Stimulated activated CD4-positive, alpha-beta T cell treated with anti-CD3 and anti-CD28 coated beads, Interleukin-4, amount 100 ng/mL, for 4 hours (primary cell): Measurements from ENCODE around the gene AKAP9.
"Not testable (repeated sequence)": the region's sequence is repeated elsewhere in the genome, so short reads cannot be mapped to it uniquely, and the experiment has no call there.

ENCODE experiments used
- DNase-seq, 2 experiments: peaks; one replicate each; pipeline ENCODE4 v3.0.0-alpha.2; 2020

AKAP9 gene

DNA sequence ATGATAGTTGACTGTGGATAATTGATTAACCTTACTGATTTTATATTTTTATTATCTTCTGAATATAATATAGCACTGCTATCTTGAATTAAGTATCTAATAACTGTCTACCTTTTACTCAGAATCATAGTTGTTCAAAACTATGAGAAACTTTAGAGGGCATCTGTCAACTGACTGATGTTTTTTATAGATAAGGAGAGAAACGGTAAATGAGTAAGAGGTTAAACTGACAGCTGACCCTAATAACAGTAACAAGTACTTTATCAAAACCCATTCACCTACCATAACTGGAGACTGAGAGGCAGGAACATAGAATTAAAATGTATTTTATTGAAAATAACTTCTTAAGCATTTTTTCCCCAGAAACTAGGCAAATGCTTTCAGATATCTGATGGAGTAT is 131.5 kb downstream of the AKAP9 start:
- no peak for DNase-seq

DNA sequence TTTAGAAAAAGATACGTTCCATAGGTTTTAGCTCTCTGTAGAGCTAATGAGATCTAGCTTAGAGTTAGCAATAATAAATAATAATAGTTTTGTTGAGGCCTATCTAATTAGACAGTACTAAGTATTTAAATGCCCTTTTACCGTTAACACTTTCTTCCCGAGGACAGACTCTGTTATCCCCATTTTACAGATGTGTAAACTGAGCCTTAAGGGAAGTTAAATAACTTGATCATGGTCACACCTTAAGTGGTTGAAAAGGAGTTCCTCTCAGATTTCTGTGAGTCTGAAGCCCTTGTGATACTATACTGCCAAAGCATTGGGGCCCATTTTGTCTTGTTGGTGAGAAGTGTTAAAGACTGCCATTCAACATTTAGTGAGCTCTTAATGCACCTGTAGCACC is 132.0 kb downstream of the AKAP9 start:
- no peak for DNase-seq

DNA sequence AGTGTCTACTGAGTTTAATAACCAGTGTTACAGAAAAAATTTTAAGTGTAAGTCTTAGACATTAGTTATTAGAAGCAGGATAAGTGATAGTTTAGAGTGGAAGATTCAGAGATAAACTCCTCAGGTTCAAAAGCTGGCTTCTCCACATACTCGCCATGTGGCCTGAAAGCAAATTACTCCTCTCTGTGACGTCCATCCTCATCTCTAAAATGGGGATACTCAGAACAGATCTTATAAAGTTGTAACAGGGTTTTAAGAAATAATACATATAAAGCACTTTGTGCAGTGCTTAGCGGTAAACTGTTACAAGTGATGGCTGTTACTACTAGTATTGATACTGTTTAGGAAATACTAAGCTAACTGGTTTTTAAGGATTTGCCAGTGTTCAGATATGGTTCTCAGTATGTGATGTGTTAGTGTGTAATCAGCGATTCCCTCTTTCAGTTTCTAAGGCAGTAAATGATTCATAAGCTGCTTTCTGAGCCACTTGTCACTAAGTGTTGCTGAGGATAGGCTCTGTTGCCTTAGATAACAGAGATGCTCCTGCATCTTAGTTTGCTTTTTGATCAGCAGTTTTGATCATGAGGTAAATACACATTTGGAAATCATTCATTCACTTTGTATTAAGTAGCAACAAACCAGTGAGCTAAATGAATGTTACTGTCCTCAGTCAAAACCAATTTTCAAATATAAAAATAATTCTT is 134.9 kb downstream of the AKAP9 start:
- no peak for DNase-seq

DNA sequence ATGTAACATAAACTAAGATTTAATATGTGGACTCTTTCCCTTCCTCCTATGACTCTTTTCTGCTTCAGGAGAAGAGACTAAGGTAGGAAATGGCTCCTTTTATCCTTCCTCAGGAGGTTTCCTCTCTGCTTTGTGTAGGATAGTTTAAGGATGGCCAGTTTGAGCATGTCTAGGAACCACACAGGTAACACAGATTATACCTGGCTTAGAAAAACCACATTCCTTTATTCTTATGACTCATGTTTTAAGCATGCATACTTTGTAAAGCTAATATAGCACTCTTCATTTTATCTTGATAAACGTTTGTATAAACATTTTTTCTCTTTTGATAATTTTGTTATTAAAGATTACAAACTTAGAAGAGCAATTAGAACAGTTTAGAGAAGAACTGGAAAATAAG is 135.8 kb downstream of the AKAP9 start:
- DNase-seq, result no peak

DNA sequence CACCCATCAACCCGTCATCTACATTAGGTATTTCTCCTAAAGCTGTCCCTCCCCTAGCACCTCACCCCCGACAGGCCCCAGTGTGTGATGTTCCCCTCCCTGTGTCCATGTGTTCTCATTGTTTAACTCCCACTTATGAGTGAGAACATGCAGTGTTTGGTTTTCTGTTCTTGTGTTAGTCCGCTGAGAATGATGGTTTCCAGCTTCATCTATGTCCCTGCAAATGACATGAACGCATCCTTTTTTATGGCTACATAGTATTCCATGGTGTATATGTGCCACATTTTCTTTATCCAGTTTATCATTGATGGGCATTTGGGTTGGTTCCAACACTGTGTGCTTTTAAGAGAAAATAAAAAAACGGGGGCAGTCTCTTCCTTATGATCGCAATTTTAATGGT is 143.3 kb downstream of the AKAP9 start:
- not testable (repeated sequence) for DNase-seq

DNA sequence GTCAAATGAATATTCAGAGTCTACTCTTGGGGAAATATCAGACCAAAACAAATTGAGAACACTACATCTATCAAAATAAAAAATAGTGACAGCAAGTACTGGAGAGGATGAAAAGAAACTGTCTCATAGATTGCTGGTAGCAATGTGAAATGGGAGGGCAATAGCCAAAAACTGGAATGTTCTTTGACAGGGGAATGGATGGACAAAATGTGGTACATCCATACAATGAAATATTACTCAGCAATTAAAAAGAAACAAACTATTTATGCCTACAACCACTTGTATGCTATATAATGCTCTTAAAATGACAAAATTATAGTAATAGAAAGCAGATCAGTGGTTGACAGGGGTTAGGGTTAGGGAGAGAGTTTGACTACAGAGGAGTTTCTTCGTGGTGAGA is 147.6 kb downstream of the AKAP9 start:
- DNase-seq, result no peak

DNA sequence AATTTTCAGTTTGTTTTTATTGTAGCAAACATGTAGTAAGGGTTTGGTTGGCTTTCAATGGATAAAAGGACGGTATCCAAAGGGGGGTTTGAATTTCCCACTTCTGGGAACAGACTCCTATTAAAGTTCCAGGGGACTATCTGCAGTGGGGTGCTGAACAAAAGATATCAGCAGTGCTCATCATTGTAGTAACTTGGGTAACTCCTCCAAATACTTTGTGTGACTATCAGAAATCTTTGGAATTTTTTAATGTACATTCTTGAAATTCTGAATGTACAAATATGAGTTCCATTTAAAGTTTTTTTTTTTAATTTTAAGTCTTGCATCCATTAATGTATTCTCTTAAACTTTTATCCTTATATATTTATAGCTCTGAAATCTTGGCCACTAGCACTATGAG is 151.5 kb downstream of the AKAP9 start:
- DNase-seq, result no peak

DNA sequence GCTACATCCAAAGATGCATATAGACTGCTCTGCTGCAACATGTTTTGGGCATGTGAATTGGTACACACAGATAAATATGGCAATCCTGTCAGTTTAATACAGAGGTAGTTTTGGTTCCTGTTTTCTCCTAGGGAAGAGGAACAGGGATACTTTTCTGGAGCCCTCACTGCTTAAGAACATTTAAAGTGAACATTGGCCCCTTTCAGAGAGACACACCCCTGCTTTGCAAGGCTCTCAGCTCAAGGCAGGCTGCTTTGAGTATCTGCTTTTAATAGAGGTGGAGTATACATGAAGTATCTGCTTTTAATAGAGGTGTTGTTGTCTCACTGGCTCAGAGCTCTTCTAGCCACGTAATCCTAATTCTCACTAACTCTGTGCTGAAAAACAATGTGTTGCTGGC is 154.7 kb downstream of the AKAP9 start:
- DNase-seq, result no peak

DNA sequence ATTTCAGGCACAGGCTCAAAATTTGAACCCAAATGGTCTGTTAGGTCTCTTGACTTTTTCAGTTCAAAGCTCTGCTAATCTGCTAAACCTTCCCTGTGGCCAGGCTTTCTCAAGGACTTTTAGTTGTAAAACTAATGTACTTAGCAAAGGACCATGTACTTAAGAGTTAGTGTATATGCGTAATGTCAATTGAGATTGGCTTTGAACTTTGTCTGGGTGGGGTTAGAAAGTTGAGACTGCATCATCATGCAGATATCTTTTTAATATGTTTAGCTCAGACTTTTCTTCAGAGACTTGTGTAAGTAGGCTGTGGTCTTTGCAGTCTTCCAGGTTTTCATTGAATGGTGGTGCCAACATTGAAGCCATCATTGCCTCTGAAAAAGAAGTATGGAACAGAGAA is 159.9 kb downstream of the AKAP9 start:
- no peak for DNase-seq

DNA sequence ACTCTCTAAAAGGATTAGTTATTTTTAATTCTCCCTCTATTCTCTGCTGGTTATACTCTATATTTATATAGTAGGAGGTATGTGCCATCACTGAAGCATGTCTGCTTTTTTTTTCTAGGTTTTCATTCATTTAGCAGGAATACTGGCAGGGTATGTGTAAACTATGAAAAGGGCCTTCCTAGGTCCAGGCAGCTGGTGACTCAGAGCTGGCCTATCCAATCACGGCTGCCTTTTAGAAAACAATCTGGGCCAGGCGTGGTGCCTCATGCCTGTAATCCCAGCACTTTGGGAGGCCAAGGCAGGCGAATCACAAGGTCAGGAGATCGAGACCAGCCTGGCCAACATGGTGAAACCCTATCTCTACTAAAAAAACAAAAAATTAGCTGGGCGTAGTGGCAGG is 162.2 kb downstream of the AKAP9 start:
- not testable (repeated sequence) for DNase-seq

DNA sequence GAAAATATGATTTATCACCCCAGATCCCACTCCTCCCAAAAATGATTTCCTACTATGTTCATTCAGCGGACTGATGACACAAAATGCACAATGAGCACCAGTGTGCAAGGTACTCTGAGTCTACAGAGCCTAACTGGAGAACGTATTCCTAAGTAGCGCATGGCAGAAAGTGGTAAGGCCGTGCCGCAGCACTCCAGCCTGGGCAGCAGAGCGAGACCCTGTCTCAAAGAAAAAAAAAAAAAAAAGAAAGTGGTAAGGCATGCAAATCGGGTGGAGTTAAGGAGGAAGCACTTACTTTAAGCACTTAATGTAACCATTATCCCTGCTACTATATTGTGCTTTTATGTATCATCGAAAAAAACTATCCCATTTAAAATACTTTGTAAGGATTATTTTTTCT is 168.2 kb downstream of the AKAP9 start:
- DNase-seq, result no peak

DNA sequence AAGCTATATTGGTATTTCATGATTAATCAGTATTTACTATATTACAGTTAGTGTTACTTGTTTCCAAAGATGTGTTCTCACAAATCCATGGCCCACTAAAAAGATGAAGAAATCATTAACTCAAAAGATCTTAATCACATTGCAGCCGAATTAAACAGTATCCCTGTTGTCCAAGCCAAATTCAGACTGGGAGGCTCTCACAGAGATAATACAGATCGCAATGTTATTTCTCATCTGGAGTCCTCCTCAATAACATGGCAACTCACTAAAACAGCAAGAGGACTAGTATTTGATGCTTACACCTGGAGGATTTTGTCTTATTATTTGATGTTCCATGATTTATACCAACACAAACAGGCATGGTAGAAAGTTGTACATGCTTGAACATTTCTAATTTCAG is 170.2 kb downstream of the AKAP9 start:
- DNase-seq, result no peak

DNA sequence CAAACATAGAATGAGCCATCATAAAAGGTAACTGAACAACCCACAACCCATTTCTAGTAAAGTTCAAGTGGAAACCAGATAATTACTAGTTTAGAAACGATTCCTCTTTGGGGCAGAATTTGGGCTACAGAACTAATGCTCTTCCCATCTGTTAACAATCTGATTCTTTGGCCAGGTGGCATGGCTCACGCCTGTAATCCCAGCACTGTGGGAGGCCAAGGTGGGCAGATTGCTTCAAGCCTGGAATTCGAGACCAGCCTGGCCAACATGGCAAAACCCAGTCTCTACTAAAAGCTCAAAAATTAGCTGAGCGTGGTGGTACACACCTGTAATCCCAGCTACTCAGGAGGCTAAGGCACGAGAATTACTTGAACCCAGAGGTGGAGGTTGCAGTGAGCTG is 175.2 kb downstream of the AKAP9 start:
- no peak for DNase-seq

DNA sequence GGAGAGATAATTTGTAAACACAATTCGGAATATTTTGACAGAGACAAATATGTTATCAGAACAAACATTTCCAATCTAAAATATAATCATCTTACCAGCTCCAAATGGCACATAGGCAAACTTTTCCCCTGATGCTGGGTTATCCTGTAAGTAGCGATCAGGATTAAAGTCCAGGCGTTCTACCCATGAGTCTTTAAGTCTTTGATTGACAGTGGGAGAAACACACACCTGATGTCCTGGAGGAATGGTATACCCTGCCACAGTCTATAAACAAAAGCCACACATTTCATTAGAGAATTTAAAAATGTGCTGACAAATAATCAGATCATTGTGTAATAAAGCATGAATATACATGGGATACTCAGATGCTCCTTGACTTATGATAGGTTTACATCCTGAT is 176.3 kb downstream of the AKAP9 start:
- DNase-seq, result no peak

DNA sequence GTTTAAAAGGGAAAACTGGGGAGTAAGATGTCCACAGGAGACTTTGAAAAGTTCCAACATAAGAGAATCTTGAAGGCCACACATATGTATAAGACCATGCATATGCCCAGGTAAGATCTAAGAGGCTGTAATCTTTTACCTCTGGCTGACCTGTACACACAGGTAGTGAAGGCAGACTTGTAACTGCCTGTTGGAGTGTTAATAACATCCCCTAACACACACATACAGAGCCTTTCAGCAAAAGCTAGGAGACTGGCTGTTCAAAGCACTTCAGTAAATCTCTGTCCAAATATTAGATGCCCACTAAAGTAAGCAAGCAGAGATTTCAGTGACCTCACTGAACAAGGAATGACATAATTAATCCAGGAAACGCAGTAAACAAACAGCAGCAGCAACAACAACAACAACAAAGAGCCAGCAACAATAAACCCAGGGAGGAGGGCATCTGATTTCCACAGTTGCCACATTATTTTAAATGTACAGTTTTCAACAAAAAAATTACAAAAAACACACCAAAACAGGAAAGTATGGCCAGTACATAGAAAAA is 178.6 kb downstream of the AKAP9 start:
- no peak for DNase-seq

DNA sequence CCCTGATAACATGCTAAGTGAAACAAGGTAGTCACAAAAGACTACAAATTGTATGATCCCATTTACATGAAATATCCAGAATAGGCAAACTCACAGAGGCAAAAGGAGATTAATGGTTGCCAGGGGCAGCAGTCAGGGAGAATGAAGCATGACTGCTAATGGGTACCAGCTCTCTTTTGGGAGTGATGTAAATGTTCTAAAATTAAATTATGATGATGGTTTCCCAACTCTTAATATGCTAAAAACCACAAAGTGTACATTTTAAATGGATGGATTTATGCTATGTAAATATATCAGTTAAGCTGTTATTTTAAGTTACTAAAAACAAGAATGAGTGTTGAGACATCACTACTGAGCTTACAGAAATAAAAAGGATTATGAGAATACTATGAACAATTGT is 181.0 kb downstream of the AKAP9 start:
- no peak for DNase-seq

DNA sequence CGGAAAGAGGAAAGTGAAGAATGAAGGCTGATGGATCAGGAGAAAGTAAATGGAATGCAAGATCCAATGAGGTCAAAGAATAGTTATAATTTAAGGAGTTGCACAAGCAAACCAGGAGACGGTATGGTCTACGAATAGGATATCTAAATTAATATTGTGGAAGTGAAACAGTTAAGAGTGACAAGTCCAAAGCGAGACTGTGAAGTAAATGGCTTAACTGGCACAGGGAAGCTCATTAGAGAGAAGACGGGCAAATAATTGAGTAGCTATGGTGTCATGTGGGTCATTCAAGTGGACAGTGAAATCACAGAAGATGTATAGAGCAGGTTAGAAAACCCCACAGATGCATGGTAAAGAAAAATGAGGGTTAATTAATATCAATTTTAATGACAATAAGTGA is 190.4 kb downstream of the AKAP9 start:
- DNase-seq, result no peak

DNA sequence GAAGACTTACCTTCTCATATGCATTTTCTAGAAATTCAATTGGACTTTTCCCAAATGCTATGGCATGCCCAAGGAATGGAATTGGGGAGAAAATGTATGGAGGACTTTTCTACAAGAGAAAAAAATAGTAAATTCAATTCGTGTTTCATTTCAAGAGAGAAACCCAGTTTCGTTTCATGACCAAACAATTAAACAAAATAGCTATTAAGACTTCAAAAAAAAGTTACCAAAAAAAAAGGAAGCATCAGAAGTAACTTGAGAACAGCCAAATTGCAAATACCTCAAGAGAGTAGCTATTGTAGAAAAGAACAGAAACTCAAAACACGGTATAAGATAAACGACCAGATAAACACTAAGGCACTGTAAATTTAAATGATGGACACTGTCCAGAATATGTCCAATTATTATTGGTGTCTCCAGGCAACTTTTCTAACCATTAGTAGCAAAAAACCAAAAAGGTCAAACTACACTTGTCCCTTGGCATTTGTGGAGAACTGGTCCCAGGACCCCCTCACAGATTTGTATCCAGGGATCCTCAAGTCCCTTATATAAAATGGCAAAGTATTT is 191.2 kb downstream of the AKAP9 start:
- DNase-seq, result no peak

DNA sequence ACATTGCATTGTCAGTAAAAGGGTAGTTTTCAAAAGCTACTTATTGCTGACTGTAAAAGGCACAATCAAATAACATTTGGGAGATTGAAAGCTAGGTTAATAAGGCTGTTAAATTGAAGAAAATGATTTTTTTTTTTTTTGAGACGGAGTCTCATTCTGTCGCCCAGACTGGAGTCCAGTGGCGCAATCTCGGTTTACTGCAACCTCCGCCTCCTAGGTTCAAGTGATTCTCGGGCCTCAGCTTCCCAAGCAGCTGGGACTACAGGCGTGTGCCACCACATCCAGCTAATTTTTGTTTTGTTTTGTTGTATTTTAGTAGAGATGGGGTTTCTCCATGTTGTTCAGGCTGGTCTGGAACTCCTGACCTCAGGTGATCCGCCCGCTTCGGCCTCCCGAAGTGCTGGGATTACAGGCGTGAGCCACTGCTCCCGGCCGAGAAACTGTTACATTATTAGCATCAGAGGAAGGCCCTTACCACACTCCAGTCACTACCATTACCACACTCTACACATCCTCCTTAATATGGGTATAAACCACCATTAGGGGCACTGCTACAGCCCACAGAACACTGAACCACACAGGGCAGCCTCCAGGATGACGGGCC is 192.6 kb downstream of the AKAP9 start:
- no peak for DNase-seq

DNA sequence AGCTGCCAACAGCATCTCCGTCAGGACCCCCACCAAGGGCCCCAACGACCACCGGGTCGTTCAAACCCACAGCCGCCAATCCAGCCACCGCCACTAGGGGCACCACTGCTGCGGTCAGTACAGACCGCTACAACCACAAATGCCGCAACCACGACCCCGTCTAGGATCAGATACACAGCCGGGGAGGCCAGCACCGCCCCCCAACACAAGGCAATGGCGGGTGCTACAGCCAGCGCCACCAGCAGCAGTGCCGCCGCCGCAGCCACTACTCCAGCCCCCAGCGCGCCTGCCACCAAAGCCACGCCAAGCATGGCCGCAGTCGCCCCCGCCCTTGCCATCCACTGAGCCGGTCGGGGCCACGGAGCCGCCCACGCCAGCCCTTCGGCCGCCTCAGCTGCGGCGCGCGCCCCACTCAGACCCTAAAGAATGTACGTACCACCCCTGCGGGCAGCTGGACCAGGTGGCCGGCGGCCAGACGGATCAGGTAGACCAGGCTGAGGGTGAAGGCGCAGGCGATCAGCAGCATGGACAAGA is 193.1 kb downstream of the AKAP9 start:
- DNase-seq, result peak; percentile 39 to 51

DNA sequence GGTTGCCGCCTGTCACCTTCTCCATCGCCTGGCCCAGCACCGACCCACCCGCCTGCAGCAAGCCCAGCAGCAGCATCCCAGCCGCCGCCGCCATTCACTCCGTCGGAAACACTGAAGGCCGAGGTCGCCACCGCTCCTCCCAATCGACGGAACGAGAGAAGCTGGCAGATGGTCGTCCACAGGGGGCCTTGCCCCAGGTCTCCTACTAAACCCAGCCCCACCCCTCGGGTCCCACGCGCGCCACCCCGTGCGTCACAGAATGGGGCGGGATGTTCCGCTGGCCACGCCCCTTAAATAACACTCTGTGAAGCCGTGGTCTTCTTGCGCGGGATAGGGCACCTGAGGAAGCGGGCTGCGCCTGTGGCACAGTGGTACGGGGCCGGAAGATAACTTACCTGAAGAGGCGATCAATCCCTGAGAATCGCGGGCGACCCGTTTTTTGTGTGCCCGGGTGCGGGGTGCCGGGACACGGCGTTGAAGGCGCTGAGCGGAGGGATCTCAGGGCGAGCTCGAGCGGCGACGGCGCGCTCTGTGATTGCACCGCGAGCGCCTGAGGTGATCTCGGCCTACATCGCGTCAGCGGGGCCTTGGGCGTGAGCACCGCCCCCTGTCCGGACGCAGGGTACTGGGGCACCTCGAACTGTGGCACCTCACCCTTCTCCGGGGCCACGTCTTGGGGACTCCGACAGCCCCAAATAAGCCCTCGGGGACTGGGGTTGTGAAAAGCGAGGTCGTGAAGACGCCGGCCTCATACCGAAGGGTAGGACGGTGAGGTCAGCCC is 193.8 kb downstream of the AKAP9 start, which contains the start of gene CYP51A1:
TSS of gene CYP51A1 (minus strand) at position 207 of the 781 bp plus-strand sequence. CDS start at position 94, 113 bp downstream.
- peak; percentile 90 for DNase-seq

DNA sequence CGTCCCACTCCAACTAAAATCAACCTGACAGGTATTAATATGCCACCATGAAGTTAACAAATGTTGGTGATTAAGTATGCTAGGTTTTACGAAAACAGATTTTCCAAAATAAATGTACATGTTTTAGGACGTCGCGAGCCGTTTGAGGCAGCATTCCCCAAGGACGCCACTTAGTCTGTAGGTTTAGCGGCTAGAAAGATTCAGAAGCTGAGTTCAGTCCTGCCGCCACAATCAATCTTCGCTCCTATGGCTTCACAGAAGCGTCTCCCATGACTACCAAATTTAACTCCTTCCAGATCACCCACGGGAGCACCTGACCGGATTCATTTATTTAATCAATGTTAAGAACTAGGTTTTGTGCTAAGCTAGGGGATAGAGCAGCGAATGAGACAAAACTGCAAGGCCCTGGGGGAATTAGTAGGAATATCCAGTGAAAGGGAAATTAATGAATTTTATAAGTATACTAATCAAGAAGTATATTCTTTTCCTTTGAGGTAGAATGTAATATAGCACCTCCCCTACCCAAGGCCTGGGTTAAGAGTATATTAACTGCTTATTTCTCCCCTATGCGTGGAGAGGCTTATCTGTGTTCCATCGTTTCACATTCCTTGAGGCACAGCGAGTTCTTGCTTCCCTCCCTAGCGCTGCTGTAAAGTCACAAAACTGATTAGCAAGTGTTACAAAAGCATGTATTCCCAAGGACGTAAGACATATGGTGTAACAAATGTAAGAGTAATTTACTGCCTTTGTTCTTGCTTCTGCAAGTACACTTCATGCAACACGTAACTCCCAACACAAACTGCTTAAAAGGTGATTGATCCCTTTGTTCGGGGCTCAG is 194.6 kb downstream of the AKAP9 start:
- peak in 1 of 2 experiments; percentile 2 for DNase-seq
